ENCODE data around the gene GAGE2A. TPM values are rescaled to one million over a fixed set of nuclear protein-coding genes. Genes with fewer than 3 reads are reported as not detected.

GAGE2A gene
- total RNA-seq (2022; extraction: Qiagen RNA extraction; ENCODE audit: low read depth) = not detected in 5 replicates

DNA sequence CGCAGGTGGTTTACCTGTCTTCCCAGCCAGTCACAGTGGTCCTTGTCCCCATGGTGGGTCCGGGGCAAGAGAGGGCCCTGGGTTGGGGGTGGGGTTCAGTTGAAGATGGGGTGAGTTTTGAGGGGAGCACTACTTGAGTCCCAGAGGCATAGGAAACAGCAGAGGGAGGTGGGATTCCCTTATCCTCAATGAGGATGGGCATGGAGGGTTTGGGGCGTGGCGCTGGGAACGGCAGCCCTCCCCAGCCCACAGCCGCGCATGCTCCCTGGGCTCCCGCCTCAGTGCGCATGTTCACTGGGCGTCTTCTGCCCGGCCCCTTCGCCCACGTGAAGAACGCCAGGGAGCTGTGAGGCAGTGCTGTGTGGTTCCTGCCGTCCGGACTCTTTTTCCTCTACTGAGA, at the start of gene GAGE2A:
TSS of gene GAGE2A (plus strand) at position 301 of the 400 bp plus-strand sequence. CDS start 1,155 bp downstream, outside the sequence.

GRCh38 chrX:49541433-49541832, 47.9 kb upstream of the GAGE2A start, which contains the start of gene GAGE12D:
Gene GAGE12D, plus strand, starts transcription at chrX:49541733. Its CDS starts 1,155 bp downstream, at chrX:49542888.

DNA sequence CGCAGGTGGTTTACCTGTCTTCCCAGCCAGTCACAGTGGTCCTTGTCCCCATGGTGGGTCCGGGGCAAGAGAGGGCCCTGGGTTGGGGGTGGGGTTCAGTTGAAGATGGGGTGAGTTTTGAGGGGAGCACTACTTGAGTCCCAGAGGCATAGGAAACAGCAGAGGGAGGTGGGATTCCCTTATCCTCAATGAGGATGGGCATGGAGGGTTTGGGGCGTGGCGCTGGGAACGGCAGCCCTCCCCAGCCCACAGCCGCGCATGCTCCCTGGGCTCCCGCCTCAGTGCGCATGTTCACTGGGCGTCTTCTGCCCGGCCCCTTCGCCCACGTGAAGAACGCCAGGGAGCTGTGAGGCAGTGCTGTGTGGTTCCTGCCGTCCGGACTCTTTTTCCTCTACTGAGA, 38.3 kb upstream of the GAGE2A start, which contains the start of gene GAGE12E:
TSS of gene GAGE12E (plus strand) at position 301 of the 400 bp plus-strand sequence. CDS start 1,155 bp downstream, outside the sequence.

GRCh38 chrX:49560542-49560941, 28.8 kb upstream of the GAGE2A start, which contains the start of gene GAGE12F:
Gene GAGE12F, plus strand, starts transcription at chrX:49560842. Its CDS starts 1,155 bp downstream, at chrX:49561997.

GRCh38 chrX:49570100-49570499, 19.2 kb upstream of the GAGE2A start, which contains the start of gene GAGE12G:
Gene GAGE12G, plus strand, starts transcription at chrX:49570400. Its CDS starts 1,155 bp downstream, at chrX:49571555.

DNA sequence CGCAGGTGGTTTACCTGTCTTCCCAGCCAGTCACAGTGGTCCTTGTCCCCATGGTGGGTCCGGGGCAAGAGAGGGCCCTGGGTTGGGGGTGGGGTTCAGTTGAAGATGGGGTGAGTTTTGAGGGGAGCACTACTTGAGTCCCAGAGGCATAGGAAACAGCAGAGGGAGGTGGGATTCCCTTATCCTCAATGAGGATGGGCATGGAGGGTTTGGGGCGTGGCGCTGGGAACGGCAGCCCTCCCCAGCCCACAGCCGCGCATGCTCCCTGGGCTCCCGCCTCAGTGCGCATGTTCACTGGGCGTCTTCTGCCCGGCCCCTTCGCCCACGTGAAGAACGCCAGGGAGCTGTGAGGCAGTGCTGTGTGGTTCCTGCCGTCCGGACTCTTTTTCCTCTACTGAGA, 9.6 kb upstream of the GAGE2A start, which contains the start of gene GAGE12H:
TSS of gene GAGE12H (plus strand) at position 301 of the 400 bp plus-strand sequence. CDS start 1,155 bp downstream, outside the sequence.

DNA sequence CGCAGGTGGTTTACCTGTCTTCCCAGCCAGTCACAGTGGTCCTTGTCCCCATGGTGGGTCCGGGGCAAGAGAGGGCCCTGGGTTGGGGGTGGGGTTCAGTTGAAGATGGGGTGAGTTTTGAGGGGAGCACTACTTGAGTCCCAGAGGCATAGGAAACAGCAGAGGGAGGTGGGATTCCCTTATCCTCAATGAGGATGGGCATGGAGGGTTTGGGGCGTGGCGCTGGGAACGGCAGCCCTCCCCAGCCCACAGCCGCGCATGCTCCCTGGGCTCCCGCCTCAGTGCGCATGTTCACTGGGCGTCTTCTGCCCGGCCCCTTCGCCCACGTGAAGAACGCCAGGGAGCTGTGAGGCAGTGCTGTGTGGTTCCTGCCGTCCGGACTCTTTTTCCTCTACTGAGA, 9.4 kb downstream of the GAGE2A start, which contains the start of gene GAGE1:
TSS of gene GAGE1 (plus strand) at position 301 of the 400 bp plus-strand sequence. CDS start 1,155 bp downstream, outside the sequence.

Other genes with a start within 250 kb of the GAGE2A start
- not detected in 5 replicates for gene GAGE12C, start 57.3 kb upstream of the GAGE2A start, total RNA-seq (2022; extraction: Qiagen RNA extraction; ENCODE audit: low read depth)
- not detected in 5 replicates for gene GAGE12D, start 47.8 kb upstream of the GAGE2A start, total RNA-seq (2022; extraction: Qiagen RNA extraction; ENCODE audit: low read depth)
- gene GAGE12E, start 38.2 kb upstream of the GAGE2A start, total RNA-seq (2022; extraction: Qiagen RNA extraction; ENCODE audit: low read depth) = not detected in 5 replicates
- gene GAGE12F, start 28.7 kb upstream of the GAGE2A start, total RNA-seq (2022; extraction: Qiagen RNA extraction; ENCODE audit: low read depth) = not detected in 5 replicates
- gene GAGE12G, start 19.1 kb upstream of the GAGE2A start, total RNA-seq (2022; extraction: Qiagen RNA extraction; ENCODE audit: low read depth) = not detected in 5 replicates
- gene GAGE12H, start 9.5 kb upstream of the GAGE2A start, total RNA-seq (2022; extraction: Qiagen RNA extraction; ENCODE audit: low read depth) = not detected in 5 replicates
- not detected in 5 replicates for gene GAGE1, start 9.5 kb downstream of the GAGE2A start, total RNA-seq (2022; extraction: Qiagen RNA extraction; ENCODE audit: low read depth)
- gene PAGE1, start 106.5 kb downstream of the GAGE2A start, total RNA-seq (2022; extraction: Qiagen RNA extraction; ENCODE audit: low read depth) = 0.27 TPM in 1 of 5 replicates, not detected in the others
- gene PAGE4, start 239.8 kb downstream of the GAGE2A start, total RNA-seq (2022; extraction: Qiagen RNA extraction; ENCODE audit: low read depth) = not detected in 5 replicates